Activated naive CD4-positive, alpha-beta T cell (primary cell): Measurements from ENCODE around the gene HECTD4.
"Not testable (repeated sequence)": the region's sequence is repeated elsewhere in the genome, so short reads cannot be mapped to it uniquely, and the experiment has no call there.

Experiments used
- DNase-seq, 4 experiments: peaks; one replicate each; lab custom pipeline; 2025; lab: John Stamatoyannopoulos, UW

HECTD4 gene

GRCh38 chr12:112116232-112117060 is 265.8 kb downstream of the HECTD4 start:
- no peak for DNase-seq

GRCh38 chr12:112115259-112116045 is 266.8 kb downstream of the HECTD4 start:
- DNase-seq = no peak

- no peak for DNase-seq
Measured at GRCh38 chr12:112112409-112113133, 269.7 kb downstream of the HECTD4 start.

- DNase-seq = no peak
Measured at GRCh38 chr12:112111931-112112330, 270.3 kb downstream of the HECTD4 start.

- not testable (repeated sequence) for DNase-seq
Measured at GRCh38 chr12:112110787-112111662, 271.2 kb downstream of the HECTD4 start.
